Stomach (tissue), 4 donors: ENCODE results near the gene RBFOX2.

Experiments used
- EP300 ChIP-seq: sonication (generic); formaldehyde crosslinking; IDR thresholded peaks from one replicate; pipeline ENCODE4 v1.6.1; 2017; ENCODE audit warnings: antibody characterized with exemption
- POLR2A ChIP-seq, 4 donors: fragments of 450-650 bp; IDR thresholded peaks; one replicate each; pipeline ENCODE4 v1.6.1; 2016; ENCODE audit warnings: antibody characterized with exemption in 4 of 4, control low read depth in 2 of 4, mild to moderate bottlenecking in 1 of 4, moderate library complexity in 1 of 4
- TF ChIP-seq, protein P1 (sequence below), 7 experiments: fragments of 450-650 bp in 4 of 7; fragments of 200-600 bp in 3 of 7; sonication (generic) in 3 of 7; IDR thresholded peaks; one replicate each; pipeline ENCODE4 v1.5.1; 2016 to 2019; ENCODE audit warnings: antibody characterized with exemption in 7 of 7, control low read depth in 2 of 7, mild to moderate bottlenecking in 1 of 7

DNA sequence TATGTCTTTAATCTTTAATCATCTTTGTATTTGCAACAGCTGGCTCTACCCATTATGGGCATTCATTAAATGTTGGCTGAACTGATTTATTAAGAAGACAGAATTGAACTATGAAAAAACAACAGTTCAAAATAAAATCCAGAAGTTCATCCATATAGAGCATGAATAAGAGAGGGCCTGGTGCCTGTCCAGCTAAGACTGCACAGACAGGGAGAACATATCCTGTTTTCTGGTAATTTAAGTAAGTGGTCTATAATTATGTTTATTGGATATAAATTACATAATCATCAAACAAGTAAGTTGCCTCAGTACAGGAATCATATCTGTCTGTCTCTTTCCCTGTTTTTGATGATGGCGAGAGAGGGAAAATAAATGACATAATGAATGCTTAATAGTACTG lies 137.2 kb downstream of the RBFOX2 start:
- TF ChIP-seq, protein P1, sequence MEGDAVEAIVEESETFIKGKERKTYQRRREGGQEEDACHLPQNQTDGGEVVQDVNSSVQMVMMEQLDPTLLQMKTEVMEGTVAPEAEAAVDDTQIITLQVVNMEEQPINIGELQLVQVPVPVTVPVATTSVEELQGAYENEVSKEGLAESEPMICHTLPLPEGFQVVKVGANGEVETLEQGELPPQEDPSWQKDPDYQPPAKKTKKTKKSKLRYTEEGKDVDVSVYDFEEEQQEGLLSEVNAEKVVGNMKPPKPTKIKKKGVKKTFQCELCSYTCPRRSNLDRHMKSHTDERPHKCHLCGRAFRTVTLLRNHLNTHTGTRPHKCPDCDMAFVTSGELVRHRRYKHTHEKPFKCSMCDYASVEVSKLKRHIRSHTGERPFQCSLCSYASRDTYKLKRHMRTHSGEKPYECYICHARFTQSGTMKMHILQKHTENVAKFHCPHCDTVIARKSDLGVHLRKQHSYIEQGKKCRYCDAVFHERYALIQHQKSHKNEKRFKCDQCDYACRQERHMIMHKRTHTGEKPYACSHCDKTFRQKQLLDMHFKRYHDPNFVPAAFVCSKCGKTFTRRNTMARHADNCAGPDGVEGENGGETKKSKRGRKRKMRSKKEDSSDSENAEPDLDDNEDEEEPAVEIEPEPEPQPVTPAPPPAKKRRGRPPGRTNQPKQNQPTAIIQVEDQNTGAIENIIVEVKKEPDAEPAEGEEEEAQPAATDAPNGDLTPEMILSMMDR (IDR thresholded peaks at IDR 0.05), result no peak
- TF ChIP-seq POLR2A (IDR thresholded peaks at IDR 0.05) (no peak), EP300 (no peak)
